Hepatocyte (in vitro differentiated cells): Measurements from ENCODE around the gene XXYLT1. TPM values are rescaled to one million over a fixed set of nuclear protein-coding genes. Genes with fewer than 3 reads are reported as not detected.

Experiments used
- DNase-seq: peaks from one replicate; pipeline ENCODE4 v3.0.0-alpha.2; 2016; ENCODE audit warnings: low spot score
- H2AFZ ChIP-seq: fragments of 200-600 bp; sonication (generic); 2 replicates; pipeline ENCODE4 v1.6.0; 2016; ENCODE audit warnings: antibody characterized with exemption, mild to moderate bottlenecking
- H3K27ac ChIP-seq: fragments of 200-600 bp; sonication (generic); 2 replicates; pipeline ENCODE4 v1.5.1; 2016; ENCODE audit warnings: mild to moderate bottlenecking
- H3K27me3 ChIP-seq: fragments of 200-600 bp; sonication (generic); 2 replicates; pipeline ENCODE4 v1.6.1; 2016
- H3K36me3 ChIP-seq: fragments of 200-600 bp; sonication (generic); replicated peaks from 2 replicates; pipeline ENCODE4 v1.5.1; 2016; ENCODE audit warnings: low read depth; ENCODE audit not compliant: insufficient read depth
- H3K4me1 ChIP-seq: fragments of 200-600 bp; sonication (generic); 2 replicates; pipeline ENCODE4 v1.5.1; 2016; ENCODE audit warnings: mild to moderate bottlenecking, moderate library complexity; ENCODE audit not compliant: insufficient read depth
- H3K4me2 ChIP-seq: fragments of 200-600 bp; sonication (generic); 2 replicates; pipeline ENCODE4 v1.6.0; 2016
- H3K4me3 ChIP-seq: fragments of 200-600 bp; sonication (generic); 2 replicates; pipeline ENCODE4 v1.5.1; 2016; ENCODE audit warnings: mild to moderate bottlenecking
- H3K79me2 ChIP-seq: fragments of 200-600 bp; sonication (generic); 2 replicates; pipeline ENCODE4 v1.6.0; 2017; ENCODE audit warnings: mild to moderate bottlenecking
- H3K9me2 ChIP-seq: fragments of 200-600 bp; sonication (generic); replicated peaks from 2 replicates; pipeline ENCODE4 v1.6.0; 2017; ENCODE audit warnings: mild to moderate bottlenecking; ENCODE audit not compliant: insufficient read depth
- H3K9me3 ChIP-seq: fragments of 200-600 bp; sonication (generic); 2 replicates; pipeline ENCODE4 v1.5.1; 2016; ENCODE audit warnings: low read depth, mild to moderate bottlenecking
- H4K20me1 ChIP-seq: fragments of 200-600 bp; sonication (generic); 2 replicates; pipeline ENCODE4 v1.6.0; 2016; ENCODE audit warnings: mild to moderate bottlenecking; ENCODE audit not compliant: insufficient read depth, poor library complexity, severe bottlenecking
- EZH2 ChIP-seq: fragments of 200-600 bp; sonication (generic); IDR thresholded peaks from 2 replicates; pipeline ENCODE4 v1.6.1; 2016; ENCODE audit warnings: antibody characterized with exemption, mild to moderate bottlenecking, borderline replicate concordance
- EZH2phosphoT487 ChIP-seq: fragments of 200-600 bp; sonication (generic); IDR thresholded peaks from one replicate; pipeline ENCODE4 v1.6.1; 2018; ENCODE audit warnings: antibody characterized with exemption, mild to moderate bottlenecking, low read depth, moderate library complexity; ENCODE audit not compliant: unreplicated experiment, severe bottlenecking
- WGBS: methylation state at CpG from one replicate; pipeline ENCODE4 v1.1.6; 2016; ENCODE audit warnings: low lambda C conversion rate; ENCODE audit errors: missing lambda C conversion rate; 5-methylcytosine and 5-hydroxymethylcytosine counted together
- polyA plus RNA-seq: library from polyadenylated mRNA; unstranded; fragments of >200 nt; fragmentation: Nextera tagmentation; extraction: Ambion mirVana; gene quantifications from 2 replicates; pipeline ENCODE4 v1.2.1, GENCODE V29; 2016
- total RNA-seq: library from RNA; depleted of rRNA; stranded (reverse); fragments of >200 nt; gene quantifications from 2 replicates; pipeline ENCODE4 v1.2.3, GENCODE V29; 2014
- TF ChIP-seq, protein P1 (sequence below): fragments of 200-600 bp; sonication (generic); IDR thresholded peaks from 2 replicates; pipeline ENCODE4 v1.5.1; 2016; ENCODE audit warnings: antibody characterized with exemption, mild to moderate bottlenecking; ENCODE audit not compliant: poor library complexity

XXYLT1 gene
- total and polyA plus RNA-seq, 2 experiments from 2014 or later, result 20.9 to 25.6 TPM

DNA sequence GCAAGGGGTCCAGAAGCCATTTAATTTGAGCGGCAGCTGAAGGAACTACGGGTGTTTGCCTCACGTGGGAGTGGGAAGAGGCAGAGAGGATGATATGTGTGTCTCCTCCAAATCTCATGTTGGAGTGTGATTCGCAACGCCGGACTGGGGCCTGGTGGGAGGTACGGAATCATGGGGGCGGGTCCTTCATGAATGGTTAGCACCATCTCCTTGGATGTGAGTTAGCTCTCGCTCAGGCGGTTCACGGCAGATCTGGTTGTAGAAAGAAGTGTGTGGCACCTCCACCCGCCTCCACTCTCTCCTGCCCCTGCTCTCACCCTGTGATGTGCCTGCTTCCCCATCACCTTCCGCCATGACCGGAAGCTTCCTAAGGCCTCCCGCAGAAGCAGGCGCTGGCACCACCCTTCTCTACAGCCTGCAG lies 25.4 kb downstream of the XXYLT1 start:
- no peak overlapping the region for H3K27ac ChIP-seq
- H3K9me3 ChIP-seq, result no peaks in the 10 kb centered on the region
- TF ChIP-seq EZH2phosphoT487, result no peak
- no peaks in the 10 kb centered on the region for H3K9me2 ChIP-seq
- H3K27me3 ChIP-seq, result no peaks in the 10 kb centered on the region
- peaks cover 19% of the 10 kb centered on the region for H3K79me2 ChIP-seq
- H3K36me3 ChIP-seq, result no peaks in the 10 kb centered on the region
- H2AFZ ChIP-seq, result no peak overlapping the region
- WGBS, result 96% methylated on average over 16 of the region's 16 CpGs
- H3K4me3 ChIP-seq, result no peak overlapping the region
- DNase-seq, result no peak
- H4K20me1 ChIP-seq, result no peaks in the 10 kb centered on the region
- no peaks in the 10 kb centered on the region for H3K4me1 ChIP-seq
- H3K4me2 ChIP-seq, result no peak overlapping the region

DNA sequence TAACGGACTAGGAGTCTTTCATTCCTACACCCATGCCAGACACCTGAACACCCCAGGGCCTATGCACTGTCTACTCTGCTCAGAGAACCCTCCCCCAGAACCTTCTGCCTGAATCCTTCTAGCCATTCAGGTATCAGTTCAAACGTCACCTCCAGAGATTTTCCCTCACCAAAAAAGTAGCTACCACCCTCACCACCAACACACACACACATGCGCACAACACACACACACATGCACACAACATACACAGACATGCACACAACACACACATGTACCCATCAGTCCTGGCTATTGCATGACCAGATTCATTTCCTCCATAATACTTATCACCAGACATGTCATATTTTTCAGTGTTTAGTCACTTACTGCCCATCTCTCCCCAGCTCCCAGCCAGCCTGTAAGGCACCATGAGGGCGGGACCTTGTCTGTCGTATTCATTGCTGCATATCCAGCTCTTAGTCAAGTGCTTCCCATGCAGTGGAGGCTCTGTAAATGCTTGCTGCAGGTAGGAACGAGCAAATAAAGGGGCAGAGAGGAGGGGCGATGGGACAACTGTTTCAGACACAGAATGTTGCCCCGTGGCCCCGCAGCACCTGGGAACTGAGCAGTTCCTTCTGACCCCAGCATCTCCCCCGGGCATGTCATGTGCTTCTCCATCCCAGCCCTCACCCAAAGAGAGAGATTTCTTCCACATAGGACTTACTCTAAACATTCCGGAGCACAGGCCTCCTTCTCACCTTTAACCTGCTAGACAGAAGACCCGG lies 29.2 kb downstream of the XXYLT1 start:
- no peak overlapping the region for H2AFZ ChIP-seq
- no peaks in the 10 kb centered on the region for H3K9me3 ChIP-seq
- peaks cover 3% of the 10 kb centered on the region for H3K79me2 ChIP-seq
- TF ChIP-seq, protein P1, sequence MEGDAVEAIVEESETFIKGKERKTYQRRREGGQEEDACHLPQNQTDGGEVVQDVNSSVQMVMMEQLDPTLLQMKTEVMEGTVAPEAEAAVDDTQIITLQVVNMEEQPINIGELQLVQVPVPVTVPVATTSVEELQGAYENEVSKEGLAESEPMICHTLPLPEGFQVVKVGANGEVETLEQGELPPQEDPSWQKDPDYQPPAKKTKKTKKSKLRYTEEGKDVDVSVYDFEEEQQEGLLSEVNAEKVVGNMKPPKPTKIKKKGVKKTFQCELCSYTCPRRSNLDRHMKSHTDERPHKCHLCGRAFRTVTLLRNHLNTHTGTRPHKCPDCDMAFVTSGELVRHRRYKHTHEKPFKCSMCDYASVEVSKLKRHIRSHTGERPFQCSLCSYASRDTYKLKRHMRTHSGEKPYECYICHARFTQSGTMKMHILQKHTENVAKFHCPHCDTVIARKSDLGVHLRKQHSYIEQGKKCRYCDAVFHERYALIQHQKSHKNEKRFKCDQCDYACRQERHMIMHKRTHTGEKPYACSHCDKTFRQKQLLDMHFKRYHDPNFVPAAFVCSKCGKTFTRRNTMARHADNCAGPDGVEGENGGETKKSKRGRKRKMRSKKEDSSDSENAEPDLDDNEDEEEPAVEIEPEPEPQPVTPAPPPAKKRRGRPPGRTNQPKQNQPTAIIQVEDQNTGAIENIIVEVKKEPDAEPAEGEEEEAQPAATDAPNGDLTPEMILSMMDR, result no peak
- TF ChIP-seq EZH2 (no peak), EZH2phosphoT487 (no peak)
- H3K27me3 ChIP-seq, result no peaks in the 10 kb centered on the region
- no peaks in the 10 kb centered on the region for H3K9me2 ChIP-seq
- no peak overlapping the region for H3K4me2 ChIP-seq
- 88% methylated on average over 12 of the region's 12 CpGs for WGBS
- H3K4me1 ChIP-seq, result peaks cover 8% of the 10 kb centered on the region
- H3K27ac ChIP-seq, result no peak overlapping the region
- no peak overlapping the region for H3K4me3 ChIP-seq
- no peak for DNase-seq
- no peaks in the 10 kb centered on the region for H3K36me3 ChIP-seq
- H4K20me1 ChIP-seq, result no peaks in the 10 kb centered on the region

DNA sequence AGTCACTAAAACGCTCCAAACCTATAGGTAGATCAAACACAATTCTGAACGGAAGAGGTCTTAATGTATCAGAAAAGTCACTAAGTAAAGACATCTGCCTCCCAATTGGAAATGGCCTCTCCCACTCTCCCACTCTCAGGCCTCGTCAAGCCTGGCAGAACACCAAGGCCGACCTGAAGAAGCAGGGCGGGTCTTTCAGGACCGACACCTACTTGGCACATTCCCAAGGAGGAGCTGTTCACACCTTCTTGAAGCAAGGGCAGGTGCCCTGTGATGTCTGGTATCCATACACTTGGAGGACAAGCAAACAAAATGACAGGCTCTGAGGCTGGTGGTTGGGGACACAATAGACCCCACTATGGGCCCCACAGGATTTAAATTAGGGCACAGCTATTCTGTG lies 30.0 kb downstream of the XXYLT1 start:
- H3K27me3 ChIP-seq, result no peaks in the 10 kb centered on the region
- no peaks in the 10 kb centered on the region for H4K20me1 ChIP-seq
- no peaks in the 10 kb centered on the region for H3K9me2 ChIP-seq
- H3K9me3 ChIP-seq, result no peaks in the 10 kb centered on the region
- WGBS, result 92% methylated on average over 6 of the region's 6 CpGs
- no peak overlapping the region for H3K4me2 ChIP-seq
- DNase-seq, result no peak
- H3K27ac ChIP-seq, result no peak overlapping the region
- no peak overlapping the region for H2AFZ ChIP-seq
- peaks cover 3% of the 10 kb centered on the region for H3K79me2 ChIP-seq
- H3K4me1 ChIP-seq, result peaks cover 8% of the 10 kb centered on the region
- no peaks in the 10 kb centered on the region for H3K36me3 ChIP-seq
- no peak overlapping the region for H3K4me3 ChIP-seq
- TF ChIP-seq, protein P1, result no peak
- TF ChIP-seq EZH2phosphoT487 (no peak), EZH2 (no peak)

DNA sequence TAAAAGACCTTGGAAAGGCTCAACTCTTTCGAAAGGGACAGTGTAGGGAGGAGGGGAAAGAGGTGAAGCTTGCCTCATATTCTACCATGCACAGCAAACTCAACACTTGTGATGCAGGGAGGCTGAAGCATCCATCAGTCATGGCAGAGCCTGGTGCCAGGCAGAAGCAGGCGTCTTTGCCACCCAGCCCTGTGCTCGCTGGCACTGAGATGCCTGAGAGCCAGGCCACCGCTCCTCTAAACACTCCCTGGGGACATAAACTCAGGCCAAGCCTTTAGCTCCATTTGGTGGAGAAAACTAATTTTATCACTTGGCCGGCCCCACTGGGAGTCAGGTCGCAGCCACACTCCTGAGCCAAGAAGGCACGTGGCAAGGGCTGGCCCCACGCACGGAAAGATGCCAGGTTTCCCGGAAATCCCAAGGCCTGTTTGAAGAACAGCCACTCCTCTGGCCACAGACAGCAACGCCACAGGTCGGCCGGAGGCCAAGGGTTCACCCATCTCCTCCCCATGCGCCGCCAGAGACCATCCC lies 30.7 kb downstream of the XXYLT1 start:
- TF ChIP-seq EZH2phosphoT487 (no peak), EZH2 (no peak)
- TF ChIP-seq, protein P1, result no peak
- H2AFZ ChIP-seq, result no peak overlapping the region
- H3K9me2 ChIP-seq, result no peaks in the 10 kb centered on the region
- H3K79me2 ChIP-seq, result peaks cover 3% of the 10 kb centered on the region
- no peaks in the 10 kb centered on the region for H3K27me3 ChIP-seq
- DNase-seq, result no peak
- no peak overlapping the region for H3K27ac ChIP-seq
- no peaks in the 10 kb centered on the region for H3K9me3 ChIP-seq
- 94% methylated on average over 15 of the region's 15 CpGs for WGBS
- H4K20me1 ChIP-seq, result no peaks in the 10 kb centered on the region
- H3K4me3 ChIP-seq, result no peak overlapping the region
- H3K4me1 ChIP-seq, result peaks cover 8% of the 10 kb centered on the region
- H3K36me3 ChIP-seq, result no peaks in the 10 kb centered on the region
- no peak overlapping the region for H3K4me2 ChIP-seq
